Spleen (tissue), 7 donors: ENCODE data around the gene GRK5.

Experiments used
- CTCF ChIP-seq, 11 experiments: fragments of 200-600 bp in 7 of 11; fragments of 450-650 bp in 4 of 11; sonication (generic) in 4 of 11; IDR thresholded peaks in 8 of 11; conservative IDR thresholded peaks in 3 of 11; 1 replicate in 7 of 11; 2 replicates in 4 of 11; pipeline versions ENCODE4 v1.4.0 to v1.8.0; 2016 to 2021; ENCODE audit warnings: antibody characterized with exemption in 11 of 11, inconsistent platforms in 4 of 11, mild to moderate bottlenecking in 1 of 11
- POLR2A ChIP-seq, 3 donors: fragments of 450-650 bp; IDR thresholded peaks; one replicate each; pipeline ENCODE4 v1.5.1; 2017; ENCODE audit warnings: antibody characterized with exemption in 3 of 3, mild to moderate bottlenecking in 1 of 3
- POLR2AphosphoS5 ChIP-seq, 3 donors: sonication (generic); formaldehyde crosslinking; IDR thresholded peaks; one replicate each; pipeline ENCODE4 v1.5.1; 2017; ENCODE audit warnings: antibody characterized with exemption in 3 of 3
- donor health status: DM: no; HTN: no; CAD: no; lungs with moderate emphysema.
- donor health status: DM: no; HTN: no; CAD: no.
- donor health status: DM: no; HTN: no; CAD: no.

GRCh38 chr10:119414081-119414611, 206.8 kb downstream of the GRK5 start:
- TF ChIP-seq CTCF (IDR thresholded peaks at IDR 0.05 in 8 of 11, conservative IDR thresholded peaks at IDR 0.05 in 3 of 11): no peak
- no peak for TF ChIP-seq POLR2A (IDR thresholded peaks at IDR 0.05)
- TF ChIP-seq POLR2AphosphoS5 (IDR thresholded peaks at IDR 0.05): peak in 1 of 3 donors; percentile 63
